B cell (primary cell): ENCODE data around the gene CARD9. TPM values are rescaled to one million over a fixed set of nuclear protein-coding genes. Genes with fewer than 3 reads are reported as not detected.

Source experiments
- ATAC-seq: fragments of 200-7000 bp; cut with Tn5 transposase; one replicate; pipeline ENCODE4 v1.10.0; 2021; ENCODE audit warnings: low read depth, mild to moderate bottlenecking, moderate number of reproducible peaks, moderate library complexity
- CTCF ChIA-PET: fragments of 350-600 bp; sonication (Branson Sonifier 250); formaldehyde crosslinking; loops from one replicate; lab custom pipeline; 2021; ENCODE audit warnings: antibody characterized with exemption, inconsistent platforms; lab: Charles Lee
- POLR2A ChIA-PET: fragments of 350-600 bp; sonication (Branson Sonifier 250); formaldehyde crosslinking; loops from one replicate; lab custom pipeline; 2021; ENCODE audit warnings: antibody characterized with exemption; lab: Charles Lee
- DNase-seq: peaks from one replicate; pipeline ENCODE4 v3.0.0; 2013
- H2AFZ ChIP-seq: 2 replicates; pipeline ENCODE4 v1.6.1; 2012; ENCODE audit warnings: mild to moderate bottlenecking, low read depth, low read length; ENCODE audit not compliant: insufficient read depth, poor library complexity, severe bottlenecking
- H3K27ac ChIP-seq, 2 donors: 1 replicate in 1 of 2; 2 replicates in 1 of 2; pipeline ENCODE4 v1.5.1; 2012 to 2013; ENCODE audit warnings: low read length in 2 of 2, mild to moderate bottlenecking in 2 of 2, moderate library complexity in 1 of 2
- H3K27me3 ChIP-seq, 4 experiments: fragments of 200-600 bp in 1 of 4; sonication (generic) in 1 of 4; replicated peaks in 1 of 4; 1 replicate in 2 of 4; 2 replicates in 2 of 4; pipeline versions ENCODE4 v1.6.1 to v1.7.0; 2013 to 2016; ENCODE audit warnings: low read length in 3 of 4, mild to moderate bottlenecking in 2 of 4, mixed read lengths in 1 of 4, moderate library complexity in 1 of 4; ENCODE audit not compliant: insufficient read depth in 4 of 4, control insufficient read depth in 3 of 4; ENCODE audit errors: control extremely low read depth in 1 of 4
- H3K36me3 ChIP-seq, 2 experiments: replicated peaks in 1 of 2; 1 replicate in 1 of 2; 2 replicates in 1 of 2; pipeline versions ENCODE4 v1.6.1 to v1.7.1; 2013; ENCODE audit warnings: low read length in 1 of 2; ENCODE audit not compliant: insufficient read depth in 2 of 2, control insufficient read depth in 1 of 2; ENCODE audit errors: control extremely low read depth in 1 of 2, extremely low read depth in 1 of 2
- H3K4me1 ChIP-seq, 2 donors: fragments of 200-600 bp in 1 of 2; sonication (generic) in 1 of 2; 1 replicate in 1 of 2; 2 replicates in 1 of 2; pipeline versions ENCODE4 v1.5.1 to v1.6.1; 2013 to 2017; ENCODE audit warnings: low read length in 2 of 2; ENCODE audit not compliant: control insufficient read depth in 2 of 2, insufficient read depth in 2 of 2
- H3K4me2 ChIP-seq: replicated peaks from 2 replicates; pipeline ENCODE3; 2012; ENCODE audit warnings: mild to moderate bottlenecking, low read depth, low read length; ENCODE audit not compliant: poor library complexity, severe bottlenecking
- H3K4me3 ChIP-seq, 5 experiments: fragments of 200-600 bp in 1 of 5; sonication (generic) in 1 of 5; 1 replicate in 3 of 5; 2 replicates in 2 of 5; pipeline versions ENCODE4 v1.5.1 to v1.7.0; 2011 to 2016; ENCODE audit warnings: low read length in 4 of 5, mild to moderate bottlenecking in 4 of 5, low read depth in 2 of 5, control low read depth in 1 of 5, moderate library complexity in 1 of 5; ENCODE audit not compliant: insufficient read depth in 1 of 5; ENCODE audit errors: control extremely low read depth in 1 of 5, extremely low read depth in 1 of 5
- H3K79me2 ChIP-seq: fragments of 200-600 bp; sonication (generic); one replicate; pipeline ENCODE4 v1.6.0; 2016; ENCODE audit warnings: low read length; ENCODE audit not compliant: control insufficient read depth, insufficient read depth
- H3K9ac ChIP-seq: fragments of 200-600 bp; sonication (generic); 2 replicates; pipeline ENCODE4 v1.6.1; 2017; ENCODE audit warnings: mild to moderate bottlenecking, low read length, moderate library complexity
- H3K9me3 ChIP-seq, 3 donors: one replicate each; pipeline versions ENCODE4 v1.6.1 to v1.7.1; 2013; ENCODE audit warnings: low read length in 2 of 3; ENCODE audit not compliant: control insufficient read depth in 2 of 3, insufficient read depth in 1 of 3; ENCODE audit errors: control extremely low read depth in 1 of 3
- H4K20me1 ChIP-seq: 2 replicates; pipeline ENCODE4 v1.6.0; 2012; ENCODE audit warnings: mild to moderate bottlenecking, low read length; ENCODE audit not compliant: insufficient read depth, control insufficient read depth, poor library complexity, severe bottlenecking
- H3K27ac Mint-ChIP-seq: one replicate; pipeline ENCODE4 v1.8.0; 2021; ENCODE audit warnings: mixed read lengths
- H3K27me3 Mint-ChIP-seq: one replicate; pipeline ENCODE4 v1.8.0; 2021; ENCODE audit warnings: mixed read lengths
- H3K4me1 Mint-ChIP-seq: one replicate; pipeline ENCODE4 v1.8.0; 2021; ENCODE audit warnings: mixed read lengths
- H3K4me3 Mint-ChIP-seq: one replicate; pipeline ENCODE4 v1.8.0; 2021; ENCODE audit warnings: mixed read lengths
- H3K9me3 Mint-ChIP-seq: one replicate; pipeline ENCODE4 v1.8.0; 2022; ENCODE audit warnings: mixed read lengths; ENCODE audit not compliant: insufficient read depth
- CTCF ChIP-seq: fragments of 200-600 bp; IDR thresholded peaks from one replicate; pipeline ENCODE4 v1.8.0; 2022; ENCODE audit warnings: antibody characterized with exemption, mild to moderate bottlenecking
- EZH2 ChIP-seq: IDR thresholded peaks from 2 replicates; pipeline ENCODE4 v1.6.1; 2012; ENCODE audit warnings: borderline replicate concordance, low read depth, mild to moderate bottlenecking, moderate library complexity, low read length; ENCODE audit not compliant: insufficient read depth, poor library complexity, severe bottlenecking
- WGBS: methylation state at CpG from one replicate; pipeline ENCODE4 v1.1.5; 2013; ENCODE audit warnings: missing lambda C conversion rate; ENCODE audit not compliant: insufficient coverage; 5-methylcytosine and 5-hydroxymethylcytosine counted together
- intact Hi-C: fragments of 100-400 bp; cut with micrococcal nuclease; formaldehyde crosslinking; loops from one replicate; pipeline ENCODE4 v1.10.0; 2022
- polyA plus RNA-seq: library from polyadenylated mRNA; depleted of rRNA; stranded (reverse); fragments of >200 nt; gene quantifications from 2 replicates; pipeline ENCODE4 v1.2.3, GENCODE V29; 2012
- total RNA-seq, 2 donors: library from RNA; stranded (reverse); fragments of 120-200 nt in 1 of 2; gene quantifications; 1 replicate in 1 of 2; 2 replicates in 1 of 2; pipeline versions ENCODE4 v1.2.3 to v1.2.4, GENCODE V29; 2013 to 2022

Gene CARD9
- total and polyA plus RNA-seq, 2 donors (not counting 1 experiment from before 2014, with no cell fraction given): 0.57 to 1.1 TPM

GRCh38 chr9:136393531-136393930, 20.1 kb upstream of the CARD9 start:
- no peak for ATAC-seq
- no peaks in the 10 kb centered on the region for H3K9me3 ChIP-seq
- DNase-seq: no peak
- H3K4me2 ChIP-seq: no peak overlapping the region
- Mint-ChIP-seq H3K4me1 (peaks cover 2% of the 10 kb centered on the region), H3K27ac (no peak overlapping the region), H3K27me3 (no peaks in the 10 kb centered on the region), H3K4me3 (no peak overlapping the region), H3K9me3 (no peaks in the 10 kb centered on the region)
- H4K20me1 ChIP-seq: peaks cover 15% of the 10 kb centered on the region
- H3K4me3 ChIP-seq: no peak overlapping the region
- H3K27me3 ChIP-seq: no peaks in the 10 kb centered on the region
- H3K9ac ChIP-seq: no peak overlapping the region
- peaks cover 3 to 77% of the 10 kb centered on the region in 2 experiments for H3K36me3 ChIP-seq
- ChIA-PET CTCF (no interaction called here), POLR2A (no interaction called here)
- no peak overlapping the region for H2AFZ ChIP-seq
- no peak for TF ChIP-seq EZH2
- no peak for TF ChIP-seq CTCF
- H3K4me1 ChIP-seq: peaks cover under 1% of the 10 kb centered on the region in 2 donors
- intact Hi-C loops: no loop called here
- H3K27ac ChIP-seq: no peak overlapping the region
- WGBS: over 99% methylated on average over 12 of the region's 17 CpGs
- peaks cover 22% of the 10 kb centered on the region for H3K79me2 ChIP-seq

GRCh38 chr9:136392538-136393449, 19.3 kb upstream of the CARD9 start:
- no peaks in the 10 kb centered on the region for H3K9me3 Mint-ChIP-seq
- no peak overlapping the region for H3K27ac Mint-ChIP-seq
- intact Hi-C loops: no loop called here
- H3K36me3 ChIP-seq: peaks cover 1 to 81% of the 10 kb centered on the region in 2 experiments
- H3K27ac ChIP-seq: no peak overlapping the region
- H4K20me1 ChIP-seq: peaks cover 8% of the 10 kb centered on the region
- DNase-seq (no peak), ATAC-seq (no peak)
- H3K4me1 ChIP-seq: no peaks in the 10 kb centered on the region
- H2AFZ ChIP-seq: no peak overlapping the region
- H3K4me1 Mint-ChIP-seq: no peaks in the 10 kb centered on the region
- ChIA-PET POLR2A (interaction anchor here (1.1 kb wide), 1 partner anchor 11 kb away, joined by 3 read pairs; no protein-coding TSS in a partner anchor), CTCF (no interaction called here)
- H3K27me3 Mint-ChIP-seq: no peaks in the 10 kb centered on the region
- no peak overlapping the region for H3K9ac ChIP-seq
- no peak overlapping the region for H3K4me3 ChIP-seq
- no peak overlapping the region for H3K4me3 Mint-ChIP-seq
- peaks cover 15% of the 10 kb centered on the region for H3K79me2 ChIP-seq
- 91% methylated on average over 21 of the region's 21 CpGs for WGBS
- TF ChIP-seq EZH2: no peak
- TF ChIP-seq CTCF: no peak
- no peaks in the 10 kb centered on the region for H3K9me3 ChIP-seq
- no peak overlapping the region for H3K4me2 ChIP-seq
- no peaks in the 10 kb centered on the region for H3K27me3 ChIP-seq
